GM21515 (cell line): ENCODE results near the gene POU2F2.
"Not testable (repeated sequence)": the region's sequence is repeated elsewhere in the genome, so short reads cannot be mapped to it uniquely, and the experiment has no call there.

ENCODE experiments used
- ATAC-seq: cut with Tn5 transposase; IDR thresholded peaks from one replicate; pipeline ENCODE4 v1.9.1; 2021; ENCODE audit not compliant: unreplicated experiment

The POU2F2 gene

DNA sequence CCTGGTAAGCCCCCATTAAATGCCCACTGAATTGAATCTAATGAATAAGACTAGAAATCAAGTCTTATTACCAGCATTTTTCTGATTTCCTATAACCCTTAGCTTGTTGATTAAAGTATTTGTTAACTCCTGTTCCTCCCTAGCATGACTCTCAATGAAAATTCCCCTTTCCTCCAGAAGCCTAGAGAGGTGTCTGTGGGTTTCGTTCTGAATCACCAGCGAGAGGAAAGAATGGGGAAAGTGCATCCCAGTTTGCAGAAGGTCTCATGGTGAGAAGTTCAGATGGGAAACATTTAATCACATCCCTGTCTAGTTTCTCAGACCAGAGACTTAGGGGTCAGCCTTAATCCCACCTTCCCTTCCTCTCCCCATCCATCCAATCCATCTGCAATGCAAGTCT is 26.9 kb downstream of the POU2F2 start:
- ATAC-seq, result no peak

- ATAC-seq, result no peak
Measured at GRCh38 chr19:42102877-42103276, 29.4 kb downstream of the POU2F2 start.

DNA sequence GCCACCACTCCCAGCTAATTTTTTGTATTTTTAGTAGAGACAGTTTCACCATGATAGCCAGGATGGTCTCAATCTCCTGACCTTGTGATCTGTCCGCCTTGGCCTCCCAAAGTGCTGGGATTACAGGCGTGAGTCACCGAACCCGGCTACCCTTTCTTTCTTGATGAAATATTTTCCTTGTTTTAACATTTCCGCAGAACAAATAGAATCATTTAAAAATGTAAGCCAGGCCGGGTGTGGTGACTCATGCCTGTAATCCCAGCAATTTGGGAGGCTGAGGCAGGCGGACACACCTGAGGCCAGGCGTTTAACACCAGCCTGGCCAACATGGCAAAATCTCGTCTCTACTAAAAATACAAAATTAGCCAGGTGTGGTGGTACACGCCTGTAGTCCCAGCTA is 32.0 kb downstream of the POU2F2 start:
- not testable (repeated sequence) for ATAC-seq

DNA sequence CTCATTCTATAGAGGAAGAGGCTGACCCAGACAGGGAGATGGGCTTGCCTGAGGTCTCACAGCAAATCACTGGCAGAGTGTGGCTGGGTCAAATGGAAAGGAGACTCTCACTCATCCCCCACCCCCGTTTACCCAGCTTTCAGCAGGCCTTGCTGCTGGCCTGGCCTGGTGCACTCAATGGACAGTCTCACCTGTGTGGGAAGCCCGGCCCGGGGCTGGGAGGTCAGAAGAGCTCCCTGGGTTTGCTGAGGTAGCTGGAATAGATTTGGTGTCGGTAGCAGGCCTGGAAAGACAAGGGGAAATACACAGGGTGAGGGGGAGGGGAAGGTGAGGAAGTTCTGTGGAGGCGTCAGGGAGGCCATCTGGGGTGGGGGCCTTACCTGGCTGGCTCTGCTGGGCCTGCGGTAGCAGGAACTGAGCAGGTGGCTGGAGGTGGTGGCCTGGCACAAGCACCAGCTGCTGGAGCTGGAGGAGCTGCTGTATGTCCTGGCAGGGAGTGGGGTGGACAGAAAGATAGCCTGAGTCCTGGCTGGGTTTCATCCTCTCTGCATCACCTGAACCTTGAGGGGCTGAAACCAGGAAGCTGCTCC is 32.8 kb downstream of the POU2F2 start:
- no peak for ATAC-seq

GRCh38 chr19:42098781-42099180 is 33.5 kb downstream of the POU2F2 start:
- no peak for ATAC-seq

- ATAC-seq, result no peak
Measured at GRCh38 chr19:42097461-42097860, 34.8 kb downstream of the POU2F2 start.

DNA sequence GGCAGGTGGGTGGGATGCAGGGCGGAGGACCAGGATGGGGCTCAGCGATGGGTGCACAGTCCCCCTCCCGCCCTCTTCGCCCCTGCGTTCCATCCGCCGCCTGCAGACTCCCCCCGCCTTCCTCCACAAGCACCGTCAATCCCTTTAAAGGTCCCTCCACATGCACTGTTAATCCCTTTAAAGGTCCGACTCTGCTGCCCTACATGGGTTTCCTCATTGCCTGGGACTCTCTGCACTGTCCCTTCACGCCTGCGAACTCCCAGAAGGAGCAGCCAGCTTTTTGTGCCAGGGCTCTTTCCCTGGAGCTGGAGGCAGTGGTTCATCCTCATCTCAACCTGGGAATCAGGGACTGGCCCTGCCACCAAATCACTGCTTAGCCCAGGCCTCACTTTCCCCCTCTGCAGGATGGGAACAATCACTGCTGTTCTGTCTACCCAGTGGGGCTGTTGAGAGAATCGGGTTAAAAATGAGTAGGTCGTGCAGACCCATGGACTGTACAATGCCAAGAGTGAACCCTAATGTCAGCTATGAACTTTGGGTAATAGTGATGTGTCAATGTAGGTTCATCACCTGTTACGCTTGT is 35.9 kb downstream of the POU2F2 start:
- ATAC-seq, result no peak

DNA sequence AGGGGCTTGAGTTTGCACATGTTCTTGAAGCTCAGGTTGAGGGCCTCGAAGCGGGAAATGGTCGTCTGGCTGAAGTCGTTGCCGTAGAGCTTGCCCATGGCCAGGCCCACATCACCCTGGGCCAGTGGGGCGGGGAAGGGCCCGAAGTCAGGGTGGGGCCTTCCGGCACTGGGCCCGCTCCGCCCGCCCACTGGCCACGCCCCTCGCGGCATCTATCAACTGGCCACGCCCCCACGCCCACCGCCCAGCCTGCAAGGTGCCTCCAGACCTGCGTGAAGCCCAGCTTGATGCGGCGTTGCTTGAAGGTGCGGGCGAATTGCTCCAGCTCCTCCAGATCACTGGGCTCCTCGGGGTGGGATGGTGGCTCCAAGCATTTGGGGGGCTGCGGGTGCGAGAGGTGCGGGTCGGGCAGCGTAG is 36.4 kb downstream of the POU2F2 start:
- no peak for ATAC-seq

DNA sequence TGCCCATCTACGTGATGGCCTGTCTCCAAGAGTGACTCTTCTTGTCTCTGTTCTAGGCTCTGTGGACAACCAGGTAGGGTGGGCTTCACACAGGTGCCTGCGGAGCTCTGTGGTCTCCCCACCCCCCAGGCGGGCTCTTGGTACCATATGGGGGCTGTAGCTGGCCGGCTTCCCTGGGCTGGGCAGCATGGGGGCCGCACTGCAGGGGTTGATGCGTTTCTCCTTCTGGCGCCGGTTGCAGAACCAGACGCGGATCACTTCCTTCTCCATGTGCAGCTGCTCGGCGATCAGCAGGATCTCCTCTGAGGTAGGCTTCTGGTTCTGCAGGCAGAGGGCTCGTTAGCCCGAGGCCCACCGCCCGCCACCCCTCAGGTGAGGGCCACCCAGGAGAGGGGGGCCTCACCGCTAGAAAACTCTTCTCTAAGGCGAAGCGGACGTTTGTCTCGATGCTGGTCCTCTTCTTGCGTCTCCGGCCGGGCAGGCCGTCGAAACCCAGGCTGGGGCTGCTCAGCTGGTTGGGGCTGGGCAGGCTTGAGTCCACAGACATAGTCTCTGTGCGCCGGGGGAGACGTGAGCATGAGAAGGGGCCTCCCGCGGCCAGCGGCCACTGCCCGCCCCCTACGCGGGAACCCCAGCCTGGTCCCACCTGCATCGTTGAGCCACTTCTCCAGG is 37.0 kb downstream of the POU2F2 start:
- ATAC-seq, result no peak

GRCh38 chr19:42093926-42094325 is 38.3 kb downstream of the POU2F2 start:
- no peak for ATAC-seq

- no peak for ATAC-seq
Measured at GRCh38 chr19:42093505-42093904, 38.7 kb downstream of the POU2F2 start.

- no peak for ATAC-seq
Measured at GRCh38 chr19:42092350-42092749, 39.9 kb downstream of the POU2F2 start.

GRCh38 chr19:42091742-42092141 is 40.5 kb downstream of the POU2F2 start:
- ATAC-seq, result no peak

GRCh38 chr19:42091300-42091699 is 40.9 kb downstream of the POU2F2 start:
- ATAC-seq, result no peak

- no peak for ATAC-seq
Measured at GRCh38 chr19:42090672-42091071, 41.6 kb downstream of the POU2F2 start.

DNA sequence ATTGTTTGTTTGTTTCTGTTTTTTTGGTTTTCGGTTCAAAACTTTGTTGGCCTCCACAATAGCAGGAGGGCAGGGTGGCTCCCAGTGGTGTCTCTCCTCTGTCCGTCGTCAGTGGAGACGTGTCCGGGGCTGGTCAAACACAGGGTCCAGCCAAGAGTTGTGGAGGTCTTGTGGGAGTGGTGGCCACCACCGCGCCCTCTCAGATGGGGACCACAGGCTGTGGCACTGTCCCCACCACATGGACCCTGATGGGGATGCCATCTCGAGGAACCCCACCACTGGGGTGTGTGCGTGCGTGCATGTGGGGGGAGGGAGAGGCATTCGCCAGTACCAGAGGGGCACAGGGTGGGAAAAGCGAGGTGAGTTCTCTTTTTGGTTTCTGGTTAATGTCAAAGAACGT is 42.5 kb downstream of the POU2F2 start:
- ATAC-seq, result no peak

- ATAC-seq, result no peak
Measured at GRCh38 chr19:42089191-42089750, 43.0 kb downstream of the POU2F2 start.

DNA sequence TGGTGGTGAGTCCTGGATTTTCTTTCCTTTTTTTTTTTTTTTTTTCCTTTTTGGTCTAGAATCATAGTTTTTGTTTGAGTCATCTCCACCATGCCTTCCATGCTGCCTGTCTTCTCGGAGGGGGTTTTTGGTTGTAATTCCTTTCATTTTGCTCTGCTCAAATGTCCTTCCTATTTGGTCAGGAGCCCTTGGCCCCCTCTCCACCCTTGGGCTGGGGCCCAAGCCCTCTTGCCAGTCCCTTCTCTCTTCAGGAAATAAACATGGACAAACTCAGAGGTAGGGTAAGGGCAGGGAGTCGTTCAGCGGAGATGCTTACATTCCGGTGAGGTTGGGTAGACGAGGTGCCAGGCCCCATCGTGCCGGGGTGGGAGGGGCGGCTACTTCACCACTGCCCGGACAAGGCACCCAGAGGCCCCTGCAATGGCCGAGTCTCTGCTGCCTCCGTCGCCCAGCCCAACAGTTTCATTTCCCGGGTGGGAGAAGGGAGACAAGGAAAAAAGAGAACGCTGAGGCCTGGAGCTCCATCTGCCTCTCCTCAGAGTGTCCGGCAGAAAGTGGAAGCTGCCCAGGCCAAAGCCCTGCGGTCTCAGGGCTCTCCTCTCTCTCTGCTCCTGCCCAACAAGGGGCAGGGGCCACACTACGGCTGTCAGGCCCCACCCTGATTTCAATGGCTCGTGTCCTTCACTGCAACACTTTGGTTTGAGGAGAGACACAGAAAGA is 43.6 kb downstream of the POU2F2 start:
- ATAC-seq, result no peak

GRCh38 chr19:42086770-42087550 is 45.3 kb downstream of the POU2F2 start:
- ATAC-seq, result no peak

GRCh38 chr19:42086188-42086736 is 46.0 kb downstream of the POU2F2 start:
- ATAC-seq, result no peak

- ATAC-seq, result no peak
Measured at GRCh38 chr19:42083537-42083936, 48.7 kb downstream of the POU2F2 start.
